GM18858 (cell line): ENCODE results near the gene SLC6A20.
"Not testable (repeated sequence)": the region's sequence is repeated elsewhere in the genome, so short reads cannot be mapped to it uniquely, and the experiment has no call there.

ENCODE experiments used
- ATAC-seq: cut with Tn5 transposase; IDR thresholded peaks from one replicate; pipeline ENCODE4 v1.9.1; 2021; ENCODE audit not compliant: unreplicated experiment

Gene SLC6A20

DNA sequence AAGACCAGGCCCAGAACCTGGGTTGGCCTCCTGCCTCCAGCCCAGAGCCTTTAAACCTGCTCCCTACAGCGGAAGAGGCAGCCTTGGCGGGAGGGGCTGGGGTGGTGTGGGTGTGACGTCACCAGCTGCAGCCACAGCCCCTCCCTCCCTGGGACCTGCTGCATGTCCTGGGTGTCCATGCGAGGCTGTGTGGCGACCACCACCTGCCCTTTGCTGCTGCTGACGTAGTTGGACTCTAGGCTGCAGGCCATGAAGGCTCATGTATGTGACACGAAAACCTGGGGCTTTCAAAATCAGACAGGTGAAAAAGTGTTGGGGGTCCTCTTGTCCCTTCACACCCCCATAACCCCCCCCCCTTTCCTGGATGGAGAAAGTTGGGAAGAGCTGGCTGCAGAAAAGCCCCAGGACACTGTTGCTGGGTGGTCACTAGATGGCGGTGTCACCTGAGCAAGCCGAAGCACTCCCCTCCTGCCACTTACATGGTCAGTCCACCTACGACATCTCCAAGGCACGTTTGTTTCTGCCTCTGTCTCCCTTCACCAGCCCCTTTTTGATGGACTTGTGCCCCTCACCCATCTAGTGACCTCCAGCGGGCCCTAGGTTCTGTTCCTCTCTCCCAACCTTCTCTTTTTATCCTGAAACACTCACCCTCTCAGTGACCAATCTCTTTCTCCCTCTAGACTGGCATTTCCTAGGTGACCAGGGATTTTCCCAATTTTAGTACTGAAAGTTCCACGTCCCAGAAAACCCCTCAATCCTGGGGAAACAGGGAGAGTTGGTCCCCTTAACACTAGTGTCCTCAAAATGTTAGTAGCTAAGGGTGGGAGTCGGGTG lies 35.2 kb downstream of the SLC6A20 start:
- no peak for ATAC-seq

GRCh38 chr3:45759851-45760250 lies 36.5 kb downstream of the SLC6A20 start:
- no peak for ATAC-seq

DNA sequence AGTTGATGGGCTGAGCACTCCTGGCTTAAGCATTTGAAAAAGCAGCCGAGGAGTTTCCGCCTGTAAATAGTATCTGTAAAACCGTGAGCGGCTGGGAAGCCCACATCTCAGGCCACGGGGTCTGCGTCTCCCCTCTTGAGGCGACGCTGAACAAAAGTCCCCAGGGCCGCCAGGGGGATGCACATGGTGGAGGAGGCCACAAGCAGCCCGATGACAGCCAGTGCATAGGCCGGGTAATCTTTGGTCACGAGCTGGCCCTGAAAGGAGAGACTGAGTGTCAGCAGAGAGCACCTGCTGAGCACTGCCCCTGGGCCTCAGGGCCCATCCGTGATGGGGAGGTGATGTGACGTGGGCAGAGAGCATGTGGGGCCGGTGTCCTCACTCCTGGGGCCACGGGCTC lies 37.5 kb downstream of the SLC6A20 start:
- no peak for ATAC-seq

- not testable (repeated sequence) for ATAC-seq
Observed at GRCh38 chr3:45757141-45757540, 39.2 kb downstream of the SLC6A20 start.

GRCh38 chr3:45756055-45756454 lies 40.3 kb downstream of the SLC6A20 start:
- ATAC-seq = no peak

- no peak for ATAC-seq
Observed at GRCh38 chr3:45754461-45754860, 41.9 kb downstream of the SLC6A20 start.

DNA sequence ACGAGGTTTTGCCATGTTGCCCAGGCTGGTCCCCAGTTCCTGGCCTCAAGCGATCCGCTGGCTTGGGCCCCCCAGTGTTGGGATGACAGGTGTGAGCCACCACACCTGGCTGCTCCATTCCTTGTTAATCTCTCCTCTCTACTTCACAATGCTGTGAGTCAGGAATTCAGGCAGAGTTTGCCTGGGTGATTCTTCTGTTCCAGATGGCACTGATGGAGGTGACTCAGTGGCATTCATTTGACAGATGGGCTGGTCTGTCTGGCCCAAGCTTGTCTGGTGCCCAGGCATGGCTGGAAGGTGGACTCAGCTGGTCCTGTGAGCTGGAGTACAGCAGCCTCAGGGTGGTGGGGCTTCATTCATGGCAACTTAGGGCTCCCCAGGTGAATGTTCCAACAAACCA lies 43.2 kb downstream of the SLC6A20 start:
- ATAC-seq = no peak

DNA sequence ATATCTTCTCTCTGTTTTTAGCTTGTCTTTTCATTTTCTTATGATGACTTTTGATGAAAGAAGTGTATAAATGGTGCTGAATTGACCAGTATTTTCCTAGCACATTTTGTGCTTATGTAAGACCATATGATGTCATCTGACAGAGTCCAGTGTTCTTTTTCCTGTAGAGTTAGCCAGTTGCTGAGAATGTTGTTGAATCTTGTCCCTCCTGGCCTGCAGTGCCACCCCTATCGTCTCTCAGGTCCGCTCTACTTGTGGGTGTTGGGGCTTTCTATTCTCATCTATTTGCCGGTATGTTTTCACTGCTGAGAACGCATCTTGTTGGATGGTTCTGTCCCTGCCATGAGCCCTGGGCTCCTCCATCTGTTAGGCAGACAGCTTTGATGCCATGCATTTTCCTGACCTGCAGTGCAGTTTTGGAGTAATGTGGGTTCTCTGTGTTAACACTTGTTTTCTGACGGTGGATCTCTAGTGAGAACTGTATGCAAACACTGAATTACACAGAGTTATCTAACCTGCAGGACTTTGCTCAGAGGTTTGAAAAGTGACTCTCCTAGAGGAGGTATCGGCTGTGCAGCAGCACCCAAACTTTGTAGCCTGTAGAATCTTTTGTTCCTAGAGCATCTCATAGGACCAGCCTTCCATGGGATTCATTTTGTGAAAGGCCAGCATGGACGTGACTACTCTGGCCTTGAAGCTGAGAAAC lies 44.6 kb downstream of the SLC6A20 start:
- ATAC-seq = no peak

DNA sequence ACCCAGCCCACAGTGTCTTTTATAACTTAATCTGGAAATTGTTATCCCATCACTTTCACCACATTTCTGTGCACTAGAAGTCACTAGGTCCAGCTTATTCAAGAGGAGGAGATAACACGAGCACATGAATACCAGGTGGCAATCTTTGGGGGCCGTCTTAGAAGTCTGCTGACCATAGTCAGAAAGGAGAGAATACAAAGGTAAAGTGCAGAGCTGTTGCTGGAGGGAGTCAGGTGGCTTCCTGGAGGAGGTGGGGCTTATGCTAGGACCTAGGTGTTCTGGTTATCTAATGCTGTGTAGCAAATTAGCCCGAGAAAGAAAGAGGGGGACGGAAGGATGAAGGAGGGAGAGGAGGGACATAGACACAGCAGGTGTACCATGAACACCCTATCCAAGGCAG lies 46.5 kb downstream of the SLC6A20 start:
- ATAC-seq = no peak

- ATAC-seq = not testable (repeated sequence)
Observed at GRCh38 chr3:45749036-45749600, 47.2 kb downstream of the SLC6A20 start.

DNA sequence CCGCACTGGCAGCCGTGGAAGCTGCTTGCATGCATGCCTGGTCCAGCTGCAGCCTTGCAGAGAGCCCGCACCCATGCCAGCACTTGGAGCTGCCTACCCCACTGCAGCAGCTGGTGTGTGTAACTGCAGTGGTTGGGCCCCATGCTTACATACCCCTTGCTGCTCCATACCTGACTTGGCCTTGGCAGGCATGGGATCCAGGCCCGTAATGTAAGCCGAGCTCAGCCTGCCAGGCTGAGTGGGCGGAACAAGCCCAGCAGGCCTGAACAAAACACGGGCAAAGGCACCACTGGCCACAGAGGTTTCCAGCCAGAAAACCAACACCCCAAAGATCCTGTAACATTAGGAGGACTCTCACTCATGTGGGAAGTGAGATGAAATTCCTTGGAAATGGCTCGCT lies 48.3 kb downstream of the SLC6A20 start:
- ATAC-seq = no peak

GRCh38 chr3:45746777-45747622 lies 49.3 kb downstream of the SLC6A20 start:
- no peak for ATAC-seq

DNA sequence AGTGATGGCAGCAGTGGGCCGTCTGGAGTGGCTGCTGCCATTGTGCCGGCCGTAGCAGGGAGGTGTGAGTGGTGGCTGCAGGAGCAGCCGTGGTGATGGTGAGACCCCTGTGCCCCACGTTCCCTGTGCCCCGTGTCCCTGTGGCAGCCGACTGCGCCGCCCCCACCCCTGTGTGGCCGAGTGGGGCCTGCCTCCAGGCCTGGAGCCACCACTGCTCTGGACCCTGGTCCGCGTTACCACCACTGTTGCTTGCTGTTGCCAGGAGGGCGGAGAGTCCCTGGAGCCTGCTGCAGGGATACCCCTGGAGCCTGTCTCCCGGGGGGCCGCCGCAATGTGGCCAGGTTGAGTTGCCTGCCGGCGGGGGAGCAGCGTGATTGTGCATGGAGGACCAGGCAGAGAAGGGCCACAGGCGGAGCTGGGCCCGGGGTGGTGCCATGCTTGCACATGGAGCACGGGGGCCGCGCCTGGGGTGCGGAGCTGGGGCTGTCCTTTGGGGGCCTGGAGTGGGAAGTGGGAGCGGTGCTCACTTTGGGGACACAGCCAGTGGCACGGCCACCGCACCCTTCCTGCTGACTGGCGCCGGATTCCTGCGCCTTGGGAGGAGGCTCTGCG lies 50.1 kb downstream of the SLC6A20 start:
- ATAC-seq = no peak

DNA sequence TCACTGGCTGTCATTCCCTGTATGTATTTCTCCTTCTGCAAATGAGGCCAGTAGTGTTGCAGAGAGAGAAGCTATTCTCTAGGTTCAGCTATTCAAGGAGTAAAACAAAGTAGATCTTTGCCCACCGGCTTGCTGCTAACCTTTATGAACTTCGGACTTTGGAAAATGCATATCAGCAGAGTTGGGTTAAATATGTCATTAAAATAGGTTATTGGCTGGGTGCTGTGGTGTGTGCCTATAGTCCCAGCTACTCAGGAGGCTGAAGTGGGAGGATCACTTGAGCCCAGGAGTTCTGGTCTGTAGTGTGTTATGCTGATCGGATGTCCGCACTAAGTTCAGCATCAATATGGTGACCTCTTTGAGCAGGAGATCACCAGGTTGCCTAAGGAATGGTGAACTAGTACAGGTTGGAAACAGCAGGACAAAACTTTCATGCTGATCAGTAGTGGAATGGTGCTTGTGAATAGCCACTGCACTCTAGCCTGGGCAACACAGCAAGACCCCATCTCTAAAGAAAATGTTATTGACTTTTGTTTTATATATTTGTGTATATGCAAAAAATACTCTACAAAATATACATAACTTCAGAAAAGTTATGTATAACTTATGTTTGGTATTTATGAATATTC lies 53.8 kb downstream of the SLC6A20 start:
- no peak for ATAC-seq

GRCh38 chr3:45741742-45742460 lies 54.4 kb downstream of the SLC6A20 start:
- ATAC-seq = no peak

- no peak for ATAC-seq
Observed at GRCh38 chr3:45741247-45741646, 55.1 kb downstream of the SLC6A20 start.

- no peak for ATAC-seq
Observed at GRCh38 chr3:45739991-45740390, 56.3 kb downstream of the SLC6A20 start.

GRCh38 chr3:45737234-45737633 lies 59.1 kb downstream of the SLC6A20 start:
- ATAC-seq = no peak

DNA sequence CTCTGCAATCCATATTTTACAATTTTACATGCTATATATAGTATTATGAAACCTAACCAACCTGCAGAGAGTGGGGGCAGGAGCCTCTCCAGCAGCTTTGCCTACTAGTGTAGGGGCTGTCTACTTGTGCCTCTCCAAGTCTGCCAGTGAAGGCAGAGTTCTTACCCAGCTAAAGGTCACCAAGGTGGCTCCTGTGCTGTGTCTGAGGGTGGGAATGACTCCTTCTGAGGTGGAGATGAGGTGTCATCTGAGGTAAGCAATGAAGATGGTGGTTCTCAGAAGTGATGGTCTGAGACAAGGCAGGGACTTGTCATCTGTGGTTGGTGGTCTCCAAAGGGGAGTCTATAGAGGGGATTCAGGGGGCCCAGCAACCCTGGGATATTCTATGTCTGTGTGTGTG lies 59.6 kb downstream of the SLC6A20 start:
- ATAC-seq = no peak
